ENCODE results near the gene RPS15.

DNA sequence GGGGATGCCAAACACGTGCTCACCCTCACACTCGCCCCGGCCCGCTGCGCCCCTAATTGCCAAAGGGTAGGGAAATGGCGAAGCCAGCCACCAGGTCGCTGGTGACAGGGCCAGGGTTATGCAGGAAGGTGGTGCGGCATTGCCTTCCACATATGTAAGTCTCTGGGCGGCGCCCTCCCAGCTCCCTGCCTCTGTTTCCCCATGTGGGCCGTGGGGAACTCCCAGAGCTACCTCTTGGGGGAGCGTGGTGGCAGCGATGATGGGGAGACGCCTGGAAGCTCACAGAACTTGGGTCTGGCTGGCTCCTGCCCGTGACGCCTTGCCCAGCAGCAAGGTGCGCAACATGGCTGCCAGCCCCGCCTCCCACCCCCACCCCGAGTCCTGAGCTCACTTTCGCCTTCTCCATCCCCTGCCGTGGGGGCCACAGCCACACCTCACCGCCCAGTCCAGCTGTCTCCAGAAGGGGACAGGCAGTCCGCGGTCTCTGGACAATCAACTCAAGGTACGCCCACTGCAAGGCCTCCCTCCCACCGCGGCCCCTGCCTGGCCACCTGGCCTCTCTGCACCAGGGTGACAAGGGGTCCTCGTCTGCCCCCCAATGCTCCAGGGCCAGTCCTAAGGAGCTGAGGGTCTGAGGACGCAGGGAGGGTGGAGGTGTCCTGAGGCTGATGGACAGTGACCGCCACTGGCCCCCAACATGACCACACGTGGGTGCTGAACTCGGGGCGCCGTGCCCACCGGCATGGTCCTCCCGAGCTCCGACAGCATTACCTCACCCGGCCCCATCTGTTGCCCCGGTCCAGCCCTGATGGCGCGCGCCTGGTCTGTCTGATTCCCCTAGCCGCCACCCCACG, 34.3 kb downstream of the RPS15 start:
- TF ChIP-seq, protein P1, sequence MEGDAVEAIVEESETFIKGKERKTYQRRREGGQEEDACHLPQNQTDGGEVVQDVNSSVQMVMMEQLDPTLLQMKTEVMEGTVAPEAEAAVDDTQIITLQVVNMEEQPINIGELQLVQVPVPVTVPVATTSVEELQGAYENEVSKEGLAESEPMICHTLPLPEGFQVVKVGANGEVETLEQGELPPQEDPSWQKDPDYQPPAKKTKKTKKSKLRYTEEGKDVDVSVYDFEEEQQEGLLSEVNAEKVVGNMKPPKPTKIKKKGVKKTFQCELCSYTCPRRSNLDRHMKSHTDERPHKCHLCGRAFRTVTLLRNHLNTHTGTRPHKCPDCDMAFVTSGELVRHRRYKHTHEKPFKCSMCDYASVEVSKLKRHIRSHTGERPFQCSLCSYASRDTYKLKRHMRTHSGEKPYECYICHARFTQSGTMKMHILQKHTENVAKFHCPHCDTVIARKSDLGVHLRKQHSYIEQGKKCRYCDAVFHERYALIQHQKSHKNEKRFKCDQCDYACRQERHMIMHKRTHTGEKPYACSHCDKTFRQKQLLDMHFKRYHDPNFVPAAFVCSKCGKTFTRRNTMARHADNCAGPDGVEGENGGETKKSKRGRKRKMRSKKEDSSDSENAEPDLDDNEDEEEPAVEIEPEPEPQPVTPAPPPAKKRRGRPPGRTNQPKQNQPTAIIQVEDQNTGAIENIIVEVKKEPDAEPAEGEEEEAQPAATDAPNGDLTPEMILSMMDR (IDR thresholded peaks at IDR 0.05; ENCODE audit: low read depth, low read length): no peak
- TF ChIP-seq EZH2phosphoT487 (IDR thresholded peaks at IDR 0.05; ENCODE audit: low read depth): no peak
